Measurements from ENCODE around the gene PHKB.
"Not testable (repeated sequence)": the region's sequence is repeated elsewhere in the genome, so short reads cannot be mapped to it uniquely, and the experiment has no call there.

PHKB gene

GRCh38 chr16:47506800-47507199 is 45.7 kb downstream of the PHKB start:
- DNase-seq (ENCODE audit: low read depth in 2 of 2): no peak

- DNase-seq (ENCODE audit: low read depth in 2 of 2): no peak
Measured at GRCh38 chr16:47507701-47508100, 46.6 kb downstream of the PHKB start.

GRCh38 chr16:47511882-47512281 is 50.8 kb downstream of the PHKB start:
- DNase-seq (ENCODE audit: low read depth in 2 of 2): no peak

- DNase-seq (ENCODE audit: low read depth in 2 of 2): no peak
Measured at GRCh38 chr16:47519037-47519436, 57.9 kb downstream of the PHKB start.

DNA sequence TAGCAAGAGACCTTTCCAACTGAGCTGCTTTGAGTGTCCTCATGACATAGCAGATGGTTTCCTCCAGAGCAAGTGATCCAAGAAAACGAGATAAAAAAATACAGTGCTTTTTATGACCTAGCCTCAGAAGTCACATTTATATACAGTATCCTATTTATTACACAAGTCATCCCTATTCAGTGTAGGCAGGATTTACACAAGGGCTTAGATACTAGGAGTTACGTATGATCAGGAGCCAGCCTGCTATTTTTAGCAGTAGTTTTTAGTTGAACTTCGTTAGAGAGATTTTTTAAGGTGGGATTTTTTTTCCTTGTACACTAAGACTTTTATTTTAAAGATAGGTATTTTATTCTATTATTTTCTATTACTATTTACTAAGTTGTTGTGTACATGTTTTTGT is 58.4 kb downstream of the PHKB start:
- DNase-seq (ENCODE audit: low read depth in 2 of 2): no peak

DNA sequence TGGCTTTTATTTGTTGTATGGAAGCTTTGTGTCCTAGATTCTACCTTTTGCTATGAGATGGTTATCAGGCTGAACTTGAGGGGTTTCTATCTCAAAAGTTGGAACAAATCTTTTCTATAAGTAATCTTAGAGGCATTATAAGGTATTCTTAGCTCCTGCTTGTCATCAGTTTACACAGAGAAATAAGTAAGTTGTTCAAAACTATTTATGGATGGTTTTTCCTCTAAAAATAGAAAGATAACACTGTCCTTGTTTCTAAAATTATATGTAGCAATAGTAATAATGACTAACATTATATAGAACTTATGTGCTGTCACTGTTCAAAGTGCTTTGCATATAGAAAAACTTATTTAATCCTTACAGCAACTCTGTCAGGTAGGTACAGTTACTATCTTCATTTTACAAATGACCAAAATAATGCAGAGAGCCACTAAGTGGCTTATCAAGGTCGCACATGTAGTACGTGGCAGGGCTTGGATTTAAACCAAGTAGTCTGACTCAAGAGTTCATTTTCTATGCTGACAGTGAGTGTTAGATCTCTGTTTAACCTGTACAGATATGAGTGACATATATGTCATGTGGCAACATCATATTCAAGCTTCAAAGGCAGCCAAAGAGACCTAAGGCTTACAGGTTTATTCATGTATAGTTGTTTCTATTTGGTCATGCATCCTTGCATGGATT is 59.0 kb downstream of the PHKB start:
- no peak for DNase-seq (ENCODE audit: low read depth in 2 of 2)

GRCh38 chr16:47523342-47524006 is 62.3 kb downstream of the PHKB start:
- no peak for DNase-seq (ENCODE audit: low read depth in 2 of 2)

- DNase-seq (ENCODE audit: low read depth in 2 of 2): no peak
Measured at GRCh38 chr16:47524007-47524405, 62.9 kb downstream of the PHKB start.

- DNase-seq (ENCODE audit: low read depth in 2 of 2): no peak
Measured at GRCh38 chr16:47528431-47528830, 67.3 kb downstream of the PHKB start.

DNA sequence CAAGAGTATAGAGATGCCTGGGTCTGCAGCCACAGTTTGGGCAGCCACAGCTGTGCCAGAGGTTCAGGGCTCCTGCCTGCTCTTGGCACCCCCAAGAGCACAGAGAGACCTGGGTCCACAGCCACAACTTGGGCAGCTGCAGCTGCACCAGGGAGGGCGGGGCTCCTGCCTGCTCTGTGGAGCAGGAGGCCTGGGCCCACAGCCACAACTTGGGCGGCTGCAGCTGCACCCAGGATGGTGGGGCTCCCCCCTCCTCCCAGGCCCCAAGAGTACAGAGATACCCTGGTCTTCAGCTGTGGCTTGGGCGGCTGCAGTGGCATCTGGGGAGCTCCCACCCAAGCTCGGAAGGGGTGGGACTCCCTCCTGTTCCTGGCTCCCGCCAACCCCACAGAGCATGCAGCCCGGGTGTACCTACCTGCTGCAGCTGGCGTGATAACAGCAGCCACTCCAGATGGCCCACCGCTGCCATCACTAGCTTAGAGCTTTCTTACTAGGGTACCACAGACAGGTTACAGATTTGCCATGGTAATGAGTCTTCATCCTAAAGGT is 72.7 kb downstream of the PHKB start:
- DNase-seq (ENCODE audit: low read depth in 2 of 2): no peak

GRCh38 chr16:47538472-47538871 is 77.3 kb downstream of the PHKB start:
- no peak for DNase-seq (ENCODE audit: low read depth in 2 of 2)

DNA sequence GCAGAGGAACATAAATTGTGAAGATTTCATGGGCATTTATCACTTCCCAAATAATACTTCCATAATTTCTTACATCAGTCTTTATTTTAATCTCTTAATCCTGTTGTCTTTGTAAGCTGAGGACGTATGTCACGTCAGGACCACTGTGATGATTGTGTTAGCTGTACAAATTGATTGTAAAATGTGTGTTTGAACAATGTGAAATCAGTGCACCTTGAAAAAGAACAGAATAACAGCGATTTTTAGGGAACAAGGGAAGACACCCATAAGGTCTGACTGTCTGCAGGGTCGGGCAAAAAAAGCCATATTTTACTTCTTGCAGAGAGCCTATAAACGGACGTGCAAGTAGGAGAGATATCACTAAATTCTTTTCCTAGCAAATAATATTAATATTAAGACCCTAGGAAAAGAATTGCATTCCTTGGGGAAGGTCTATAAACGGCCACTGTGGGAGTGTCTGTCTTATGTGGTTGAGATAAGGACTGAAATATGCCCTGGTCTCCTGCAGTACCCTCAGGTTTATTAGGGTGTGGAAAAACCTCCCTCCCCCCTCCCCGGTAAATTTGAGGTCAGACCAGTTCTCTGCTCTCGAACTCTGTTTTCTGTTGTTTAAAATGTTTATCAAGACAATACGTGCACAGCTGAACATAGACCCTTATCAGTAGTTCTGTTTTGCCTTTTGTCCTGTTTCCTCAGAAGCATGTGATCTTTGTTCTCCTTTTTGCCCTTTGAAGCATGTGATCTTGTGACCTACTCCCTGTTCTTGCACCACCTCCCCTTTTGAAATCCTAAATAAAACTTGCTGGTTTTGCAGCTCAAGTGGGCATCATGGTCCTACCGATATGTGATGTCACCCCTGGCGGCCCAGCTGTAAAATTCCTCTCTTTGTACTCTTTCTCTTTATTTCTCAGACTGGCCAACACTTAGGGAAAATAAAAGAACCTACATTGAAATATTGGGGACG is 78.9 kb downstream of the PHKB start:
- not testable (repeated sequence) for DNase-seq (ENCODE audit: low read depth in 2 of 2)

GRCh38 chr16:47541135-47541534 is 80.0 kb downstream of the PHKB start:
- not testable (repeated sequence) for DNase-seq (ENCODE audit: low read depth in 2 of 2)

- DNase-seq (ENCODE audit: low read depth in 2 of 2): not testable (repeated sequence)
Measured at GRCh38 chr16:47544255-47544654, 83.1 kb downstream of the PHKB start.

DNA sequence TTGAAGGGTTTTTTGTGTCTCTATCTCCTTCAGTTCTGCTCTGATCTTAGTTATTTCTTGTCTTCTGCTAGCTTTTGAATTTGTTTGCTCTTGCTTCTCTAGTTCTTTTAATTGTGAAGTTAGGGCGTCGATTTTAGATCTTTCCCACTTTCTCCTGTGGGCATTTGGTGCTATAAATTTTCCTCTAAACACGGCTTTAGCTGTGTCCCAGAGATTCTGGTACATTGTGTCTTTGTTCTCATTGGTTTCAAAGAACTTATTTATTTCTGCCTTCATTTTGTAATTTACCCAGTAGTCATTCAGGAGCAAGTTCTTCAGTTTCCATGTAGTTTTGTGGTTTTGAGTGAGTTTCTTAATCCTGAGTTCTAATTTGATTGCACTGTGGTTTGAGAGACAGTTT is 90.1 kb downstream of the PHKB start:
- DNase-seq (ENCODE audit: low read depth in 2 of 2): not testable (repeated sequence)

DNA sequence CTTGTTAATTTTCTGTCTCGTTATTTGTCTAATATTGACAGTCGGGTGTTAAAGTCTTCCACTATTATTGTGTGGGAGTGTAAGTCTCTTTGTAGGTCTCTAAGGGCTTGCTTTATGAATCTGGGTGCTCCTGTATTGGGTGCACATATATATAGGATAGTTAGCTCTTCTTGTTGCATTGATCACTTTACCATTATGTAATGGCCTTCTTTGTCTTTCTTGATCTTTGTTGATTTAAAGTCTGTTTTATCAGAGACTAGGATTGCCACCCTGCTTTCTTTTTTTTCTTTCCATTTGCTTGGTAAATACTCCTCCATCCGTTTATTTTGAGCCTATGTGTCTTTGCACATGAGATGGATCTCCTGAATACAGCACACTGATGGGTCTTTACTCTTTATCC is 90.6 kb downstream of the PHKB start:
- not testable (repeated sequence) for DNase-seq (ENCODE audit: low read depth in 2 of 2)

DNA sequence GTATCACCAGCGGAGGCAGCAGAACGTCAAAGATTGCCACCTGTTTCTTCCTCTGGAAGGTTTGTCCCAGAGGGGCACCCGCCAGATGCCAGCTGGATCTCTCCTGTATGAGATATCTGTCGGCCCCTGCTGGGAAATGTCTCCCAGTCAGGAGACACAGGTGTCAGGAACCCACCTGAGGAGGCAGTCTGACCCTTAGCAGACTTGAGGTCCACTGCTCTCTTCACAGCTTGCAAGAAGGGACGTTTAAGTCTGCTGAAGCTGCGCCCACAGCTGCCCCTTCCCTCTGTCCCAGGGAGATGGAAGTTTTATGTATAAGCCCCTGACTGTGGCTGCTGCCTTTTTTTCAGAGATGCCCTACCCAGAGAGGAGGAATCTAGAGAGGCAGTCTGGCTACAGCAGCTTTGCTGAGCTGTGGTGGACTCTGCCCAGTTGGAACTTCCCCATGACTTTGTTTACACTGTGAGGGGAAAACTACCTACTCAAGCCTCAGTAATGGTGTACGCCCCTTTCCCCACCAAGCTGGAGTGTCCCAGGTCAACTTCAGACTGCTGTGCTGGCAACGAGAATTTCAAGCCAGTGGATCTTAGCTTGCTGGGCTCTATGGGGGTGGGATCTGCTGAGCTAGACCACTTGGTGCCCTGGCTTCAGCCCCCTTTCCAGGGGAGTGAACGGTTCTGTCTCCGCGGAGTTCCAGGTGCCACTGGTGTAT is 92.9 kb downstream of the PHKB start:
- no peak for DNase-seq (ENCODE audit: low read depth in 2 of 2)

- not testable (repeated sequence) for DNase-seq (ENCODE audit: low read depth in 2 of 2)
Measured at GRCh38 chr16:47554587-47554986, 93.5 kb downstream of the PHKB start.

DNA sequence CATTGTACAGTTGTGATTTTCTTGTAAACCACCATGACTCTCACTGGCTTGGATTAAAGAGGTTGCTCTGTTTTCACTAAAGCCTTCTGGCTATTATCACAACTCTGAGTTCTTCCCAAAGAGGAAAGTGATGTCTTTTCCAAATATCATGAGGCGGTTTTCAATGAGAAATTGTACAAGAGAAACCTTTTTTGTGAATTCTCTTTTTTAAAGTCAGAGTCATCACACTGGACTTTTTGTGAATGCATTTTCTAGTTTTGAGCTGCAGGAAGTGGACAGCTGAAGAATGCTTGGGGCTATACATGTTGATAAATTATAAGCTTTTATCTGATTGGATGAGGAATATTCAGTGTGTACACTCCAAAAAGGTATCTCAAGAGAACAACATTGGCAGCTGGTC is 100.2 kb downstream of the PHKB start:
- no peak for DNase-seq (ENCODE audit: low read depth in 2 of 2)

DNA sequence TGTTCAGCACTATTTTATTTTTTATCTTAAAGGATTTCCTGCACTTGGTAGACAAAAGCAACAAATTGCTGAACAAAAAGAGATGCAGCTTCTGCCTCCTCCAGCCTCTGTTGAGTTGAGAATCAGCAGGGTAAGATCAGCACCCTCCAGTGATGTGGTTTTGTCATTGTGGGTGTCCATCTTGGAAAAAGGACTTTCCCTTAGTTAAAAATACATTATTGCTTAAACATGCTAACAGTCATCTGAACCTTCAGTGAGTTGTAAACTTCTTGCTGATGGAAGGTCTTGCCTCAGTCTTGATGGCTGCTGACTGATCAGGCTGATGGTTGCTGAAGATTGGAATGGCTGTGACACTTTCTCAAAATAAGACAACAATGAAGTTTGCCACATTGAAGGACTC is 101.2 kb downstream of the PHKB start:
- DNase-seq (ENCODE audit: low read depth in 2 of 2): no peak

DNA sequence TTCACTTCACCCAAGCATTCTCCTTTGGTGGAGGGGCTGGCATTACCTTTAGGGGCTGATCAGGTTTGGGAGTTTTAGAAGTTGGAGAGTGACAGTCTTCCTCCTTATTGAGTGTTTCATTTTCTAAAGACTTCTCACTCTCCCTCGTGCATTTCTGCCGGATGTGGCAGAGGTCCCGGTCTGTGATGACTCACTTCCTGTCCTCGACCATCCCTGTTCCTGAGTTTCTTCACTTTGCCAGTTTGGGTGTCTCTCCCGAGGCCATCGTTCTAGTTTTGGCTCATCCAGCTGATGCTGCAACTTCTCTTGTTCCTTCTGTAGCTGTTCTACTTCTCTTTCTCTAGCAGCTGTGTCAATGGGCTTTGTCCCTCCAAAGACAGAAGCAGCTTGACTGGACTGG is 104.3 kb downstream of the PHKB start:
- no peak for DNase-seq (ENCODE audit: low read depth in 2 of 2)

DNA sequence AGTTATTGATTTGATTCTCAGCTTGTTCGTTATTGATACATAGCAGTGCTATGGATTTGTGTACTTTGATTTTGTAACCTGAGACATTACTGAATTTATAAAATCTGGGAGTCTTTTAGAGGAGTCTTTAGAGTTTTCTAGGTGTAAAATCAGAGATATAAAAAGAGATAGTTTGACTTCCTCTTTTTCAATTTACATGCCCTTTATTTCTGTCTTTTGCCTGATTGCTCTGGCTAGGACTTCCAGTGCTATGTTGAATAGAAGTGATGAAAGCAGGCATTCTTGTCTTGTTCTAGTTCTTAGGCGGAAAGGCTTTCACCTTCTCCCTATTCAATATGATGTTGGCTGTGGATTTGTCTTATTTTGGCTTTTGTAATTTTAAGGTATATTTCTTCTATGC is 106.2 kb downstream of the PHKB start:
- DNase-seq (ENCODE audit: low read depth in 2 of 2): no peak

All from stimulated activated CD8-positive, alpha-beta memory T cell treated with anti-CD3 and anti-CD28 coated beads, Interleukin-7, amount 100 ng/mL, for 1 hour (primary cell).